Ascending aorta (tissue), 2 donors: Measurements from ENCODE around the gene NOXA1. TPM values are rescaled to one million over a fixed set of nuclear protein-coding genes. Genes with fewer than 3 reads are reported as not detected.

ENCODE experiments used
- DNase-seq, 2 donors: peaks; one replicate each; pipeline ENCODE4 v3.0.0-alpha.2; 2019; ENCODE audit warnings: low spot score in 2 of 2
- H3K27ac ChIP-seq, 2 donors: fragments of 200-600 bp; sonication (generic); one replicate each; pipeline ENCODE4 v1.5.1; 2016 to 2017; ENCODE audit warnings: mild to moderate bottlenecking in 1 of 2
- H3K27me3 ChIP-seq: fragments of 200-600 bp; sonication (generic); one replicate; pipeline ENCODE4 v1.5.1; 2017
- H3K36me3 ChIP-seq, 2 donors: fragments of 200-600 bp; sonication (generic); one replicate each; pipeline ENCODE4 v1.5.1; 2016
- H3K4me1 ChIP-seq, 2 donors: fragments of 200-600 bp; sonication (generic); one replicate each; pipeline ENCODE4 v1.5.1; 2016 to 2017; ENCODE audit warnings: mild to moderate bottlenecking in 1 of 2
- H3K4me3 ChIP-seq, 2 donors: fragments of 200-600 bp; sonication (generic); one replicate each; pipeline ENCODE4 v1.5.1; 2016 to 2017; ENCODE audit warnings: mild to moderate bottlenecking in 1 of 2
- H3K9me3 ChIP-seq, 2 donors: fragments of 200-600 bp; sonication (generic); one replicate each; pipeline ENCODE4 v1.5.1; 2016
- CTCF ChIP-seq, 3 experiments: fragments of 200-600 bp in 2 of 3; fragments of 450-650 bp in 1 of 3; sonication (generic) in 2 of 3; IDR thresholded peaks; one replicate each; pipeline ENCODE4 v1.5.1; 2016 to 2019; ENCODE audit warnings: antibody characterized with exemption in 3 of 3, mild to moderate bottlenecking in 1 of 3, moderate library complexity in 1 of 3
- intact Hi-C: fragments of 100-400 bp; cut with DNase I; formaldehyde crosslinking; loops from one replicate; pipeline ENCODE4 v1.15.1; 2023
- total RNA-seq: library from RNA; depleted of rRNA; stranded (reverse); fragments of >200 nt; gene quantifications from one replicate; pipeline ENCODE4 v1.1.0, GENCODE V29; 2016

NOXA1 gene
- total RNA-seq, 1 donor from 2014 or later, result 6.9 TPM

GRCh38 chr9:137412431-137412830 lies 10.8 kb upstream of the NOXA1 start:
- Histone ChIP-seq H3K36me3 (peaks cover 0 to 6% of the 10 kb centered on the region in 2 donors), H3K27ac (peak overlapping the region; percentile 82 to 86), H3K4me1 (peaks cover 8 to 28% of the 10 kb centered on the region in 2 donors), H3K4me3 (no peak overlapping the region), H3K9me3 (no peaks in the 10 kb centered on the region), H3K27me3 (no peaks in the 10 kb centered on the region)
- intact Hi-C loops, result no loop called here
- TF ChIP-seq CTCF (IDR thresholded peaks at IDR 0.05), result no peak
- DNase-seq, result no peak

DNA sequence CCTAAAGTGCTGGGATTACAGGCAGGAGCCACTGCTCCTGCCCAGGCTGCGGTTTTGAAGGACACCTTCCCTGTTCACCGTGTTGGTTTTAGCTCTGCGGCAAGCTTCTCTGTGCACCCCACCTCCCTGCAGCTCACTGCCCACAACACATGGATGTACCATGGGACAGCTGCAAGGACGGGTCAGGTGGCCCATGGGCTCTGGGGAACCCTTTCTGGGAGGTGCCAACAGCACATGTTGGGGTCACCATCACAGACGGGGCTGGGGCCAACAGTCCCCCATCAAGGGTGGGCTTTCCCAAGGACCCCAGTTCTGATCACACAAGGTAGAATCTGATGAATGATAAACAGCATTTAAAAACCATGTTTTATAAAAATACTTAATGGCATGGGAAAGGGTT lies 7.7 kb upstream of the NOXA1 start:
- Histone ChIP-seq H3K27me3 (no peaks in the 10 kb centered on the region), H3K27ac (no peak overlapping the region), H3K36me3 (peaks cover 0 to 9% of the 10 kb centered on the region in 2 donors), H3K4me1 (peaks cover 8 to 28% of the 10 kb centered on the region in 2 donors), H3K4me3 (no peak overlapping the region), H3K9me3 (no peaks in the 10 kb centered on the region)
- DNase-seq, result no peak
- no peak for TF ChIP-seq CTCF (IDR thresholded peaks at IDR 0.05)
- intact Hi-C loops, result no loop called here

- no peak overlapping the region for H3K4me3 ChIP-seq
- no peaks in the 10 kb centered on the region for H3K27me3 ChIP-seq
- no peak for DNase-seq
- intact Hi-C loops, result no loop called here
- H3K9me3 ChIP-seq, result no peaks in the 10 kb centered on the region
- TF ChIP-seq CTCF (IDR thresholded peaks at IDR 0.05), result no peak
- H3K36me3 ChIP-seq, result peaks cover 0 to 9% of the 10 kb centered on the region in 2 donors
- peaks cover 8 to 24% of the 10 kb centered on the region in 2 donors for H3K4me1 ChIP-seq
- no peak overlapping the region for H3K27ac ChIP-seq
Observed at GRCh38 chr9:137416006-137416562, 7.1 kb upstream of the NOXA1 start.

DNA sequence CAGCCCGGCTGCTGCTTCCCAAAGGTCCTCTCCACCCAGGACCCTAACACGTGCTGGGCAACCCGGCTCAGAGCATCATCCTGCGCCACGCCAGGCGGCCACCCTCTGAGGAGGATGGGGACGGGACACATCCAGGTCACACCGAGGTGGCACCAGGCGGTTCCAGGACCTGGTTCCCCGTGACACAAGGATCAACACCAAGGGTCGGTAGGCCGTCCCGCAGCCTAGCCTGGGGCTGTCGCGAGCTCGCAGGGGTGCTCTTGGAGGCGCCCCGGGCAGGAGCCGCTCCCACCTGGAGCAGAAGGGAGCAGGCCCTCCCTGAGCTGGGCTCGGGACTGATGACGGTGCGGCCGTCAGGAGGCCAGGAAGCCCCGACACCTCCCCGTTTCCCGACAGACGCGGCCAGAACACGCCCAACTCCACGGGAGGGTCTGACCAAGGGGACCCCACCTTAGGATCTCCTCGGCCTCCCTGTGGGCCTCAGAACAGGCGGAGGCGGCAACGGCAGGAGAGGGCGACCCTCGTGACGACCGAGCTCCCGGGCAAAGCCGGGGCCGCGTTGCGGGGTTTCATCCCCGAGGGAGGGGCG lies 6.5 kb upstream of the NOXA1 start:
- no peaks in the 10 kb centered on the region for H3K9me3 ChIP-seq
- no peak for TF ChIP-seq CTCF (IDR thresholded peaks at IDR 0.05)
- peak overlapping the region in 1 of 2 donors; percentile 62 for H3K4me3 ChIP-seq
- H3K4me1 ChIP-seq, result peaks cover 7 to 25% of the 10 kb centered on the region in 2 donors
- H3K27me3 ChIP-seq, result no peaks in the 10 kb centered on the region
- intact Hi-C loops, result no loop called here
- no peak for DNase-seq
- H3K36me3 ChIP-seq, result peaks cover 0 to 9% of the 10 kb centered on the region in 2 donors
- H3K27ac ChIP-seq, result peak overlapping the region in 1 of 2 donors; percentile 41

- H3K36me3 ChIP-seq, result peaks cover 0 to 9% of the 10 kb centered on the region in 2 donors
- H3K9me3 ChIP-seq, result no peaks in the 10 kb centered on the region
- intact Hi-C loops, result no loop called here
- H3K4me1 ChIP-seq, result peaks cover 3 to 24% of the 10 kb centered on the region in 2 donors
- H3K27ac ChIP-seq, result peak overlapping the region in 1 of 2 donors; percentile 41
- H3K4me3 ChIP-seq, result peak overlapping the region in 1 of 2 donors; percentile 62
- no peaks in the 10 kb centered on the region for H3K27me3 ChIP-seq
- no peak for TF ChIP-seq CTCF (IDR thresholded peaks at IDR 0.05)
- no peak for DNase-seq
Observed at GRCh38 chr9:137417161-137418021, 5.8 kb upstream of the NOXA1 start.
